Dedifferentiated amniotic fluid mesenchymal stem cell (primary cell): ENCODE measurements around the gene STRADA.

ENCODE experiments used
- DNase-seq: peaks from one replicate; pipeline ENCODE4 v3.0.0-alpha.2; 2016; ENCODE audit errors: extremely low spot score

Gene STRADA

DNA sequence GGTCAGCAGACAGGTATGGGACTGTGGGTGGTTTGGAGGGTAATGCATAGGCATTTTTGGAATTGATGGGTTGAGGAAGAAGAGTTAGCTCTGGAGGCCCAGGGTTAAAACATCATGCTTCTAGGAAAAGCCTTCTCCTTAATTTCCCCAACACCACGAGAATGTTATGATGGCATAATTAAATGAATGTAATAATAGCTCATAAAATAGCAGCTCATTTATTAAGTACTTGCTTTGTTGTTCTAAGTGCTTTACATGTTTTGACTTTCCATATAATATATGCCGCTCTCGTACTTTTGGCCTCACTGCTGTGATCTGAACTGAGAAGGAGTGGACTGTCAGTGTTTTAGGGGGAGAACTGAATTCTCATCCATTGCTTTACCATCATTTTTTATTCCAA is 56.0 kb downstream of the STRADA start:
- DNase-seq: no peak

DNA sequence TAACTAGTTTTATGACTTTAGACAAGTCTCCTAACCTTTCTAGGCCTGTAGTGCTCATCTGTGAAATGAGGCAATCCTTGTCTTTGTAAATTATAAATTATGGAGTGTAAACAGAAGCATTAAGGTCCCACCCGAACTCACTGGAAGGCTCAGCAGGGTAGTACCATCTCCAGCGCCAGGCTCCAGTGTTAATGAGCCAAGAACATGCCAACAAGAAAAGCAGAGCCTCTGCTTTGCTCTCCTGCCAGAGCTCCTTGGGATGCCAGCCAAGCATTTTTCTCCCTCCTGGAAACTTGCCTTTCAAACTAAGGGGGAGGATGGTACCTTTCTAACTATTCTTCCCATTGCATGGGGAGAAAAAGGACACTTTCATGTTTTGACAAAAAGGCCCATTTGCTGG is 56.6 kb downstream of the STRADA start:
- no peak for DNase-seq

- no peak for DNase-seq
Observed at GRCh38 chr17:63682981-63683380, 58.6 kb downstream of the STRADA start.

- no peak for DNase-seq
Observed at GRCh38 chr17:63682441-63682840, 59.2 kb downstream of the STRADA start.

- DNase-seq: no peak
Observed at GRCh38 chr17:63681530-63681929, 60.1 kb downstream of the STRADA start.

DNA sequence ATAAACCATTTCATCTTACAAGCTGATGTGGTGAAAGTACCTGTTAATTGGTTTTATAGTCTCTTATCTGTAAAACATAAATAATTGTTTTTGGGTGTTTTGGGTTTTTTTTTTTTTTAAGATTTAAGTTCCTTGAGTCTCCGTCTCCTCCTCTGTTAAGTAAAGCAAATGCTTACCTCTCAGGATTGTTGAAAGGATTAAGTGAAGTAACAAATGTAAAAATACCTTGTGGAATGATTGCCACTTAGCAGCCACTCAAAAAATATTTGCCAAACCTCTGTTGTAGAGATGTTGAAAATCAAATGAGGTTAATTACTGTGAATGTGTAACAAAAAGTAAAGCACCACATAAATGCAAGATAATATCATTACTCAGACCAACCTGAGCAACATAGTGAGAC is 60.9 kb downstream of the STRADA start:
- no peak for DNase-seq

DNA sequence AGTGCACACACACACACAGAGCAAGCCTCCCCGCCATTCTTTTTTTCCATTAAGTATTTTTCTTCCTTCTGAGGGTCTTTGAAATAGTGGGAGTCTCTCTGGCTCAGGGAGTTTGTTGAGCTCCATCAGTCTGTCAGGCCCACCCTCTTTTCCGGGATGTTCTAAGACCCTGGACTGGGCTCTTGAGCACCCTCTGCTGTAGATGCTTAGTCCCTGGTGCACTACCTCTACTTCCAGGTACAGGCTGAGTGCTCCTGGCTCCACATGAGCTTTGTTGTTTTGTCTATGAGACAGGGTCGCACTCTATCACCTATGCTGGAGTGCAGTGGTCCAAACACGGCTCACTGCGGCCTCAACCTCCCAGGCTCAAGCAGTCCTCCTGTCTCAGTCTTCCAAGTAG is 62.4 kb downstream of the STRADA start:
- DNase-seq: no peak

DNA sequence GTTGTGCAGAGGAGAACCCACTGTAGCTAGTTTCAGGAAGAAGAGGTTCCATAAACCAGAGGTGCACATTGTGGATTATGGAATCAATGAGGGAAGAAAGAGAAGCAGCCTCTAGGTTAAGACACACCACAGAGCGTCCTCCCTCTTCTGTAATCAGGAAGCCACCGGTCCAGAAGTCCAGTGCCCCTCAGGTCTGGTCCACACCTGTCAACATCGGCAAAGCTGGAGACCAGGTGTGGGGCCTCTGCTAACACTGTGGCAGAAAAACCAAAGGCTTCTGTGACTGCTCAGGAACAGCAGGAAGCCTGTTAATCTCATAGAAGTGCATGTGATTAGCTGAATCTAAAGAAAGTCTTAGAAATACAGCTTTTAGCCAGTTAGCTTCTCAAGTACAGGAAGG is 65.0 kb downstream of the STRADA start:
- DNase-seq: no peak

DNA sequence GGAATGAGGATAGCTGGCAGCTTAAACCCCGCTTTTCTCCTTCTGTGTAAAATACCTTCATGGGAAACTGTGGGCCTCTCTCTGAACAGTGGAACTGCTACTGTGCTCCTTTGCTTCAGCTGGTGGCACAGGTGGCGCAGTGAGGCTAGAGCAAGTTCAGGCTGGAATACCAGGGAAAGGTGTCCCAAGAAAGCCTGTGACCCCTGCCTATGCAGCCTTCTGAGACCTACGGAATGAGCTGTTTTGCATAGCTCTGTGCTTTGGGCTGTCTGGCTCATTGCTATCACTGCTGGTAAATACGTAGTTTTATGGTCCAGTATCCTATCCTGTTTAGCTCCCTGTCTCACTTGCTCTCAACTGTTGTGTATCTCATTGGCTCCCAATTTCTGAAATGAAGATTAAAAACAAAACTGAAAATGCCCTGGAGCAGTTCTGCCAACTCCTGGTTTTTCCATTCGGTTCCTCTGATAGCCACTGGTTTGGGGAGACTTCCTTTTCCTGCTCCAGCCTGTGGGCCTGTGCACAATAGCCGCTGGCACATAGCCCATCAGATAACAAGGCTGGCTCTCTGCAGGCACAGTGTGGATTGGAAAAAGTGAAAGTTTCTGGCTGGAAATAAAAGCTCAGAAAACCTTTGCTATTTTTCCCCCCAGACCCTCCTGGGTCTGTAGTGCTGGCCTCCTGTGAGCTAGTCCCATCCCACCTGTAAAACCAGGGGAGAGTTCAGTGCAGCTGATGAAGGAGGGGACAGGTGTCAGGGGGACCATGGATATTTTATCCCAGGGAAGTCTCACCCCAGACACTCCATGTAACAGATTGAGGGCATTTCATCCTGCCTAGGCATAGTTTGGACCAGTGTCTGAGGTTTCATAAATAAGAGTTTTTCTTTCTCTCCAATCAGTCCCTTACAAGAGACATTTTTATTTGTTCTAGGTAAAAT is 65.7 kb downstream of the STRADA start:
- peak; percentile 77 for DNase-seq

DNA sequence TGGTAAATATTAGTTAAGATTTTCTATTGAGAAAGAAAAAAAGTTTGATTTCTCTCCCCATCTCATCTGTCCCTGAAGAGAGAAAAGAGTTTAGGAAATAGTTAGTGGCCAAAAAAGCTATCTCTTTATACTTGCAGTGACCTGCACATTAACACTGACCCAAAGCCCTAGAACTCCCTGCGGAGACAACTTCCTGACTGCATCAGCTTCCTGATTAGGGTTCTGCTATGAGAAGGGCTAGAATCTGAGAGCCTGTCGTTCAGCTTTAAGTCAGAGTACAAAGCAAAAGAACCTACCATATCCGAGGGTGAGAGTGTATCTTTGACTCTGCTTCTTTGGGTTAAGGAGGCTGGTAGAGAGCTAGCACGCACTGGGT is 66.4 kb downstream of the STRADA start:
- no peak for DNase-seq

DNA sequence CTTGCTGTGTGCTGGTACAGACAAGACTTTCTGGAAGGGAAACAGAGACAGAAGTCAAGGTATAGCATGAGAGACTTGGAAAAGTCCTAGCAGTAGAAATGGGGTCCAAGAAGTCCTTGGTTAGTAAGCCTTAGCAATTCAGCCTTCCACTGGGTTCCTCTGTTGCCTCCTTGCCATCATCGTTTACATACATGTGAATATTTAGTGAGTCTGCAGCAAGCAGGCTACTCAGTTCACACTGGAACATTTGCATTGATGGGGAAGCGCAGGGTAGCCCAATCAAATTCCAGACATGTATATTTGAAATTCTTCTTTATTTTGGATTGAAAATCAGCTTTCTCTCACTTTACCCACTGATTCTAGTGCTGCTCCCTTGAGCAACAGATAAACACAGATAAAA is 68.7 kb downstream of the STRADA start:
- no peak for DNase-seq

GRCh38 chr17:63665527-63666214 is 75.9 kb downstream of the STRADA start:
- no peak for DNase-seq

GRCh38 chr17:63659850-63660249 is 81.7 kb downstream of the STRADA start:
- no peak for DNase-seq

- DNase-seq: no peak
Observed at GRCh38 chr17:63658366-63658765, 83.2 kb downstream of the STRADA start.

- no peak for DNase-seq
Observed at GRCh38 chr17:63657786-63658185, 83.8 kb downstream of the STRADA start.

DNA sequence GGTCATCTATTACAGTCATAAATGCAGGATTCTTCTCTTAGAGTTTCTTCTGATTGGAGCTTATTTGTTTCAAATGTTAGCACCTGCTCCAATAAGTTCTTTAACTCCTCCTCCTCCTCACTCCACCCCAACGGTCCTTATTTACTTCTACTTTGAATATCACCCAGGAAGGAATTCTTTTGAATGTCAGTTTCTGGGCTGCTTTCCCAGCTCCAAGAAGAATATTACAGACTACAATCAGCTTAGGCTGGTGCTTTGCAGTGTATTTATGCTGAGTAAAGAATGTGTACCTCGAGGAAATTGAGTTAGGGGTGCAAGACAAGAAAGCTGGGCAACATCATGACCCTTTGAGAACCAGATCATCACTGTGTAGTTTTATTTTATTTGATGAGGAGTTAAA is 88.5 kb downstream of the STRADA start:
- DNase-seq: no peak
